SK-N-SH treated with all-trans-retinoic acid at 6 μM for 48 hours (cell line): ENCODE measurements around the gene YLPM1.

Experiments
- GLIS3 ChIP-seq: fragments of 250-450 bp; sonication (Bioruptor Pico); IDR thresholded peaks from 2 replicates; pipeline ENCODE4 v1.5.0; 2020; ENCODE audit warnings: mild to moderate bottlenecking, moderate library complexity
- OSR1 ChIP-seq: fragments of 250-450 bp; sonication (Bioruptor Pico); IDR thresholded peaks from 2 replicates; pipeline ENCODE4 v1.8.0; 2022; ENCODE audit warnings: moderate library complexity, mild to moderate bottlenecking, inconsistent platforms
- RARB ChIP-seq: fragments of 250-450 bp; sonication (Bioruptor Pico); IDR thresholded peaks from 2 replicates; pipeline ENCODE4 v1.8.0; 2021; ENCODE audit warnings: mild to moderate bottlenecking, moderate library complexity
- SNAI2 ChIP-seq: fragments of 250-450 bp; sonication (Bioruptor Pico); IDR thresholded peaks from 2 replicates; pipeline ENCODE4 v1.5.0; 2020; ENCODE audit warnings: mild to moderate bottlenecking, moderate library complexity
- ZFP30 ChIP-seq: fragments of 450-650 bp; formaldehyde crosslinking; IDR thresholded peaks from 2 replicates; pipeline ENCODE4 v1.5.0; 2022; ENCODE audit warnings: mild to moderate bottlenecking, moderate library complexity
- ZNF565 ChIP-seq: fragments of 450-650 bp; formaldehyde crosslinking; conservative IDR thresholded peaks from 2 replicates; pipeline ENCODE4 v1.5.0; 2020; ENCODE audit warnings: low read depth, mild to moderate bottlenecking, moderate library complexity
- ZNF8 ChIP-seq: fragments of 450-650 bp; formaldehyde crosslinking; IDR thresholded peaks from 2 replicates; pipeline ENCODE4 v1.5.0; 2020; ENCODE audit warnings: mild to moderate bottlenecking, moderate library complexity
- TF ChIP-seq, protein P1 (sequence below): fragments of 250-450 bp; sonication (Bioruptor Pico); IDR thresholded peaks from 2 replicates; pipeline ENCODE4 v1.8.0; 2020; ENCODE audit warnings: mild to moderate bottlenecking, moderate library complexity, borderline replicate concordance
- TF ChIP-seq, protein P2 (sequence below): fragments of 250-450 bp; sonication (Bioruptor Pico); IDR thresholded peaks from 2 replicates; pipeline ENCODE4 v1.5.0; 2020; ENCODE audit warnings: mild to moderate bottlenecking, moderate library complexity

DNA sequence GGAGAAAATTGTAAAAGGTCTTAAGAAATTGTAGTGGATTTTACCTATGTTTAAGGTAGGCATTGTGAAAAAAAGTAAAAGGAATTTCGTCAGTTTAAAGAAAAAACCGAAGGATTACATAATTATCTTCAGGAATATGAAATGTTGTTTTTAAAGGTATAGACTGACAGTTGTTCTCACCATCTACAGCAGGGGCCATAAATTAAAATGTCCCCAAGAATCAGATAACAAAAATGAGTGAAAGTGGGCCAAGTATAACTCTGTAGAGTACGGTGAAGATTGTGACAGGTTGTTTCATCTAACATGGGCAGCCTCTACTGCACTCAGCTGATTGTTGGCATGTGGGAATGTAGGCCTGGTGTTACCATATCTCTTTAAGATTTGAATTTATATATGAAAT is 38.3 kb downstream of the YLPM1 start:
- TF ChIP-seq ZNF565 (CRISPR knock-in tag), result no peak
- TF ChIP-seq, protein P1, sequence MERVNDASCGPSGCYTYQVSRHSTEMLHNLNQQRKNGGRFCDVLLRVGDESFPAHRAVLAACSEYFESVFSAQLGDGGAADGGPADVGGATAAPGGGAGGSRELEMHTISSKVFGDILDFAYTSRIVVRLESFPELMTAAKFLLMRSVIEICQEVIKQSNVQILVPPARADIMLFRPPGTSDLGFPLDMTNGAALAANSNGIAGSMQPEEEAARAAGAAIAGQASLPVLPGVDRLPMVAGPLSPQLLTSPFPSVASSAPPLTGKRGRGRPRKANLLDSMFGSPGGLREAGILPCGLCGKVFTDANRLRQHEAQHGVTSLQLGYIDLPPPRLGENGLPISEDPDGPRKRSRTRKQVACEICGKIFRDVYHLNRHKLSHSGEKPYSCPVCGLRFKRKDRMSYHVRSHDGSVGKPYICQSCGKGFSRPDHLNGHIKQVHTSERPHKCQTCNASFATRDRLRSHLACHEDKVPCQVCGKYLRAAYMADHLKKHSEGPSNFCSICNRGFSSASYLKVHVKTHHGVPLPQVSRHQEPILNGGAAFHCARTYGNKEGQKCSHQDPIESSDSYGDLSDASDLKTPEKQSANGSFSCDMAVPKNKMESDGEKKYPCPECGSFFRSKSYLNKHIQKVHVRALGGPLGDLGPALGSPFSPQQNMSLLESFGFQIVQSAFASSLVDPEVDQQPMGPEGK (CRISPR knock-in tag), result no peak
- no peak for TF ChIP-seq OSR1 (CRISPR knock-in tag)
- TF ChIP-seq RARB (CRISPR knock-in tag), result no peak
- TF ChIP-seq, protein P2, sequence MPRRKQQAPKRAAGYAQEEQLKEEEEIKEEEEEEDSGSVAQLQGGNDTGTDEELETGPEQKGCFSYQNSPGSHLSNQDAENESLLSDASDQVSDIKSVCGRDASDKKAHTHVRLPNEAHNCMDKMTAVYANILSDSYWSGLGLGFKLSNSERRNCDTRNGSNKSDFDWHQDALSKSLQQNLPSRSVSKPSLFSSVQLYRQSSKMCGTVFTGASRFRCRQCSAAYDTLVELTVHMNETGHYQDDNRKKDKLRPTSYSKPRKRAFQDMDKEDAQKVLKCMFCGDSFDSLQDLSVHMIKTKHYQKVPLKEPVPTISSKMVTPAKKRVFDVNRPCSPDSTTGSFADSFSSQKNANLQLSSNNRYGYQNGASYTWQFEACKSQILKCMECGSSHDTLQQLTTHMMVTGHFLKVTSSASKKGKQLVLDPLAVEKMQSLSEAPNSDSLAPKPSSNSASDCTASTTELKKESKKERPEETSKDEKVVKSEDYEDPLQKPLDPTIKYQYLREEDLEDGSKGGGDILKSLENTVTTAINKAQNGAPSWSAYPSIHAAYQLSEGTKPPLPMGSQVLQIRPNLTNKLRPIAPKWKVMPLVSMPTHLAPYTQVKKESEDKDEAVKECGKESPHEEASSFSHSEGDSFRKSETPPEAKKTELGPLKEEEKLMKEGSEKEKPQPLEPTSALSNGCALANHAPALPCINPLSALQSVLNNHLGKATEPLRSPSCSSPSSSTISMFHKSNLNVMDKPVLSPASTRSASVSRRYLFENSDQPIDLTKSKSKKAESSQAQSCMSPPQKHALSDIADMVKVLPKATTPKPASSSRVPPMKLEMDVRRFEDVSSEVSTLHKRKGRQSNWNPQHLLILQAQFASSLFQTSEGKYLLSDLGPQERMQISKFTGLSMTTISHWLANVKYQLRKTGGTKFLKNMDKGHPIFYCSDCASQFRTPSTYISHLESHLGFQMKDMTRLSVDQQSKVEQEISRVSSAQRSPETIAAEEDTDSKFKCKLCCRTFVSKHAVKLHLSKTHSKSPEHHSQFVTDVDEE (CRISPR knock-in tag), result no peak
- TF ChIP-seq ZNF8 (CRISPR knock-in tag), result no peak
- no peak for TF ChIP-seq ZFP30 (CRISPR knock-in tag)
- no peak for TF ChIP-seq GLIS3 (CRISPR knock-in tag)
- no peak for TF ChIP-seq SNAI2 (CRISPR knock-in tag)
